HCT116 (cell line): ENCODE data around the gene C9orf78.

ENCODE experiments used
- CBX3 ChIP-seq: IDR thresholded peaks from 2 replicates; pipeline ENCODE4 v1.6.1; 2012; ENCODE audit warnings: low read depth
- CEBPB ChIP-seq: IDR thresholded peaks from 2 replicates; pipeline ENCODE4 v1.6.1; 2012; ENCODE audit warnings: low read depth
- ELF1 ChIP-seq: IDR thresholded peaks from 2 replicates; pipeline ENCODE4 v1.6.1; 2012; ENCODE audit warnings: low read depth, borderline replicate concordance
- POLR2A ChIP-seq: IDR thresholded peaks from 2 replicates; pipeline ENCODE4 v1.7.0; 2011; ENCODE audit warnings: borderline replicate concordance; ENCODE audit not compliant: insufficient read depth, insufficient read length; ENCODE audit errors: extremely low read depth
- POLR2AphosphoS5 ChIP-seq: IDR thresholded peaks from 2 replicates; pipeline ENCODE4 v1.6.1; 2011; ENCODE audit warnings: mild to moderate bottlenecking, low read depth, low read length, moderate library complexity
- RAD21 ChIP-seq: IDR thresholded peaks from 2 replicates; pipeline ENCODE4 v1.6.1; 2012; ENCODE audit warnings: low read depth, mild to moderate bottlenecking
- SIN3A ChIP-seq: IDR thresholded peaks from 2 replicates; pipeline ENCODE4 v1.6.1; 2012; ENCODE audit warnings: low read depth
- YY1 ChIP-seq: IDR thresholded peaks from 2 replicates; pipeline ENCODE4 v1.6.1; 2011; ENCODE audit warnings: low read length, low read depth, moderate library complexity, mild to moderate bottlenecking; ENCODE audit not compliant: insufficient replicate concordance; ENCODE audit errors: extremely low read depth
- TF ChIP-seq, protein P1 (sequence below), 3 experiments: fragments of 200-600 bp in 1 of 3; sonication (generic) in 1 of 3; IDR thresholded peaks in 2 of 3; conservative IDR thresholded peaks in 1 of 3; 2 replicates each; pipeline ENCODE4 v1.5.1; 2012 to 2017; ENCODE audit warnings: low read depth in 2 of 3, low read length in 2 of 3, antibody characterized with exemption in 1 of 3, borderline replicate concordance in 1 of 3, control low read depth in 1 of 3, mild to moderate bottlenecking in 1 of 3, mixed read lengths in 1 of 3, mixed run types in 1 of 3, moderate library complexity in 1 of 3; ENCODE audit not compliant: insufficient read depth in 1 of 3
- TF ChIP-seq, protein P2 (sequence below): IDR thresholded peaks from 2 replicates; pipeline ENCODE4 v1.6.1; 2012; ENCODE audit warnings: low read depth

DNA sequence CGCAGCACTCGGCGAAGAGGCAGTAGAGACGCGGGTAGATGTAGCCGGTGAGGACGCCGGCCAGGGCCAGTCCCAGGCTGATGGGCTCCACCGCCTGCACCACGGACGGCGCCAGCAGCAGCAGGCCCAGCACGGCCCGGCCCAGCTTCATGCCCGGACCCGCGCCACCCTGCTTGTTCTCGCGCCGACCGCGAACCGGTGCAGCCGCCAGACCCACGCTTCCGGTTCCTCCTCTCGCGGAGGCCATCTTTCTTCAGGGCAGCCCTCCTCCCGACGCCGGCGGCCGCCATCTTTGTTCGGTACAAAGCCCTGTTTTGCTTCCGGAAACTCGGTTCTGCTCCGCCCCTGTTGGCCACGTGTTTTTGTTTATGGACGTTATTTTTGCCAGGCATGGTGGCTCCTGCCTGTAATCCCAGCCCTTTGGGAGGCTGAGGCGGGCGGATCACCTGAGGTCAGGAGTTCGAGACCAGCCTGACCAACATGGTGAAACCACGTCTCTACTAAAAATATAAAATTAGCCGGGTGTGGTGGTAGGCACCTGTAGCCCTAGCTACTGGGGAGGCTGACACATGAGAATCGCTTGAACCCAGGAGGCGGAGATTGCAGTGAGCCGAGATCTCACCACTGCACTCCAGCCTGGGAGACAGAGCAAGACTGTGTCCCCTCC lies 11.0 kb downstream of the C9orf78 start, which contains the start of gene TOR1A:
- peak; percentile 93 for TF ChIP-seq ELF1
- TF ChIP-seq, protein P1, sequence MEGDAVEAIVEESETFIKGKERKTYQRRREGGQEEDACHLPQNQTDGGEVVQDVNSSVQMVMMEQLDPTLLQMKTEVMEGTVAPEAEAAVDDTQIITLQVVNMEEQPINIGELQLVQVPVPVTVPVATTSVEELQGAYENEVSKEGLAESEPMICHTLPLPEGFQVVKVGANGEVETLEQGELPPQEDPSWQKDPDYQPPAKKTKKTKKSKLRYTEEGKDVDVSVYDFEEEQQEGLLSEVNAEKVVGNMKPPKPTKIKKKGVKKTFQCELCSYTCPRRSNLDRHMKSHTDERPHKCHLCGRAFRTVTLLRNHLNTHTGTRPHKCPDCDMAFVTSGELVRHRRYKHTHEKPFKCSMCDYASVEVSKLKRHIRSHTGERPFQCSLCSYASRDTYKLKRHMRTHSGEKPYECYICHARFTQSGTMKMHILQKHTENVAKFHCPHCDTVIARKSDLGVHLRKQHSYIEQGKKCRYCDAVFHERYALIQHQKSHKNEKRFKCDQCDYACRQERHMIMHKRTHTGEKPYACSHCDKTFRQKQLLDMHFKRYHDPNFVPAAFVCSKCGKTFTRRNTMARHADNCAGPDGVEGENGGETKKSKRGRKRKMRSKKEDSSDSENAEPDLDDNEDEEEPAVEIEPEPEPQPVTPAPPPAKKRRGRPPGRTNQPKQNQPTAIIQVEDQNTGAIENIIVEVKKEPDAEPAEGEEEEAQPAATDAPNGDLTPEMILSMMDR (IDR thresholded peaks at IDR 0.05 in 2 of 3, conservative IDR thresholded peaks at IDR 0.05 in 1 of 3; ENCODE audit: borderline replicate concordance in 1 of 3, insufficient read depth in 1 of 3, low read depth in 2 of 3, low read length in 2 of 3): no peak
- TF ChIP-seq YY1: peak; percentile 100
- TF ChIP-seq POLR2A: peak; percentile 84
- peak; percentile 82 for TF ChIP-seq POLR2AphosphoS5
- peak; percentile 92 for TF ChIP-seq SIN3A
- TF ChIP-seq, protein P2, sequence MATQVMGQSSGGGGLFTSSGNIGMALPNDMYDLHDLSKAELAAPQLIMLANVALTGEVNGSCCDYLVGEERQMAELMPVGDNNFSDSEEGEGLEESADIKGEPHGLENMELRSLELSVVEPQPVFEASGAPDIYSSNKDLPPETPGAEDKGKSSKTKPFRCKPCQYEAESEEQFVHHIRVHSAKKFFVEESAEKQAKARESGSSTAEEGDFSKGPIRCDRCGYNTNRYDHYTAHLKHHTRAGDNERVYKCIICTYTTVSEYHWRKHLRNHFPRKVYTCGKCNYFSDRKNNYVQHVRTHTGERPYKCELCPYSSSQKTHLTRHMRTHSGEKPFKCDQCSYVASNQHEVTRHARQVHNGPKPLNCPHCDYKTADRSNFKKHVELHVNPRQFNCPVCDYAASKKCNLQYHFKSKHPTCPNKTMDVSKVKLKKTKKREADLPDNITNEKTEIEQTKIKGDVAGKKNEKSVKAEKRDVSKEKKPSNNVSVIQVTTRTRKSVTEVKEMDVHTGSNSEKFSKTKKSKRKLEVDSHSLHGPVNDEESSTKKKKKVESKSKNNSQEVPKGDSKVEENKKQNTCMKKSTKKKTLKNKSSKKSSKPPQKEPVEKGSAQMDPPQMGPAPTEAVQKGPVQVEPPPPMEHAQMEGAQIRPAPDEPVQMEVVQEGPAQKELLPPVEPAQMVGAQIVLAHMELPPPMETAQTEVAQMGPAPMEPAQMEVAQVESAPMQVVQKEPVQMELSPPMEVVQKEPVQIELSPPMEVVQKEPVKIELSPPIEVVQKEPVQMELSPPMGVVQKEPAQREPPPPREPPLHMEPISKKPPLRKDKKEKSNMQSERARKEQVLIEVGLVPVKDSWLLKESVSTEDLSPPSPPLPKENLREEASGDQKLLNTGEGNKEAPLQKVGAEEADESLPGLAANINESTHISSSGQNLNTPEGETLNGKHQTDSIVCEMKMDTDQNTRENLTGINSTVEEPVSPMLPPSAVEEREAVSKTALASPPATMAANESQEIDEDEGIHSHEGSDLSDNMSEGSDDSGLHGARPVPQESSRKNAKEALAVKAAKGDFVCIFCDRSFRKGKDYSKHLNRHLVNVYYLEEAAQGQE: no peak
- no peak for TF ChIP-seq CEBPB
- TF ChIP-seq RAD21: no peak
- peak; percentile 89 for TF ChIP-seq CBX3
